Fibroblast of skin of right quadriceps (primary cell): ENCODE measurements around the gene TMEM120B.
"Not testable (repeated sequence)": the region's sequence is repeated elsewhere in the genome, so short reads cannot be mapped to it uniquely, and the experiment has no call there.

Experiments used
- DNase-seq: peaks from one replicate; pipeline ENCODE4 v3.0.0-alpha.2; 2013

The TMEM120B gene

GRCh38 chr12:121712461-121713256 lies at the start of gene TMEM120B:
Gene TMEM120B (plus strand): TSS chr12:121712752. CDS start chr12:121712896, 144 bp downstream.
- DNase-seq = peak; percentile 71

GRCh38 chr12:121663610-121663929 lies 49.0 kb upstream of the TMEM120B start:
- no peak for DNase-seq

- DNase-seq = not testable (repeated sequence)
Measured at GRCh38 chr12:121666829-121667228, 45.7 kb upstream of the TMEM120B start.

GRCh38 chr12:121668750-121669520 lies 43.6 kb upstream of the TMEM120B start:
- peak; percentile 34 for DNase-seq

GRCh38 chr12:121669521-121669900 lies 43.0 kb upstream of the TMEM120B start, which contains the start of gene MORN3:
Gene MORN3 (minus strand): TSS chr12:121669654. CDS start chr12:121669483, 171 bp downstream.
- DNase-seq = no peak

- DNase-seq = no peak
Measured at GRCh38 chr12:121673013-121673511, 39.5 kb upstream of the TMEM120B start.

- no peak for DNase-seq
Measured at GRCh38 chr12:121676190-121676589, 36.4 kb upstream of the TMEM120B start.

- no peak for DNase-seq
Measured at GRCh38 chr12:121678305-121678704, 34.2 kb upstream of the TMEM120B start.

DNA sequence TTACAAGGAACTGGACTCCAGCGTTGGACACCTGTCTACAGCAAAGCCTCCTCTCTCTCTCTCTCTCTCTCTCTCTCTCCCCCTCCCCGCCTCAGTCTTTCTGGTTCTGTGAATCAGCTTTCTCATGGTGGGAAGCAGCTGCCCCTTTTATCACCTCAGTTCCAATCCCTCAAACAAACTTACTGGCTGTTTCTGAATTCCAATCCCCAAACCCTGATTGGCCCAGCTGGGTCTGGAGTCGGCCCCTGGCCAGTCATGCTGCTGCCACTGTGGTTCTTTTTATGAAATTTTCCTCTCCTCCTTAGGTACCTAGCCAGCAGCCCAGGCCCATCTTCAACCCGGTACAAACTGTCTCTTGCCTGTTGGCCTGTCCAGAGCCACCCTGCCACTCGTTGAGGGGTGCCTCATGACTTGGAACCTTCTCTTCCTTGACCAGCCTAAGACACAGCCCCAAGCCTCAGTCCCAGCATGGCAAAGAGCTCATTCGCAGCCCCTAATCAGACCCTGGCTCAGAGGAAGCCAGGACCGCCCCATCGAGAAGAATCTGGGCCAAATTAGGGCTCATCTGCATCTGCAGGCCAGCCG lies 33.7 kb upstream of the TMEM120B start:
- DNase-seq = no peak

- not testable (repeated sequence) for DNase-seq
Measured at GRCh38 chr12:121679661-121680197, 32.8 kb upstream of the TMEM120B start.

- DNase-seq = no peak
Measured at GRCh38 chr12:121688966-121689365, 23.6 kb upstream of the TMEM120B start.

GRCh38 chr12:121689430-121689829 lies 23.1 kb upstream of the TMEM120B start:
- no peak for DNase-seq

DNA sequence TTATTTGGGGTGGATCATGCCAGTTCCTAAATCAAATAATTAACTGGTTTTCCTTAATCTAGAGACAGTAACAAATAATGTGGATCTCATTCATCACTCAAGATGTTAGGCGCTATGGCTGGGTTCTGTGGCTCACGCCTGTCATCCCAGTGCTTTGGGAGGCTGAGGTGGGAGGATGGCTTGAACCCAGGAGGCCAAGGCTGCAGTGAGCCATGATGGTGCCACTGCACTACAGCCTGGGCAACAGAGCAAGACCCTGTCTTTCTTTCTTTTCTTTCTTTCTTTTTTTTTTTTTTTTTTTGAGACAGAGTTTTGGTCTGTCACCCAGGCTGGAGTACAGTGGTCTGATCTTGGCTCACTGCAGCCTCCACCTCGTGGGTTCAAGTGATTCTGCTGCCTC lies 19.8 kb upstream of the TMEM120B start:
- not testable (repeated sequence) for DNase-seq

DNA sequence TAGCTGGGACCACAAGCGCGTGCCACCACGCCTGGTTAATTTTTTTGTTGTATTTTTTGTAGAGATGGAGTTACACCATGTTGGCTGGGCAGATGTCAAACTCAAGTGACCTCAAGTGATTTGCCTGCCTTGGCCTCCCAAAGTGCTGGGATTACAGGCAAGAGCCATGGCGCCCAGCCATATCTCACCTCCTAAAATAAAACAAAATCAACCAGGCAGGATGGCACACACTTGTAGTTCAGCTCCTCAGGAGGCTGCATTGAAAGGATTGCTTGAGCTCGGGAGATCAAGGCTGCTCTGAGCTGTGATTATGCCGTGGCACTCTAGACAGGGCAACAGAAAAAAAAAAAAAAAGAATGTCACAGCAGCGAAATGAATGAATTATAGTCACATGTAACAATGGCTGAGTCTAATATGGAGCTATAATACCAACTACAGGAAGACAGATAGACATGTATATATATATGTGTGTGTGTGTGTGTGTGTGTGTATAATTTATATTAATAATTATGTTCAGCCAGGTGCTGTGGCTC lies 19.3 kb upstream of the TMEM120B start:
- no peak for DNase-seq

GRCh38 chr12:121697093-121697698 lies 15.4 kb upstream of the TMEM120B start:
- peak; percentile 42 for DNase-seq

- DNase-seq = not testable (repeated sequence)
Measured at GRCh38 chr12:121697861-121698260, 14.7 kb upstream of the TMEM120B start.

DNA sequence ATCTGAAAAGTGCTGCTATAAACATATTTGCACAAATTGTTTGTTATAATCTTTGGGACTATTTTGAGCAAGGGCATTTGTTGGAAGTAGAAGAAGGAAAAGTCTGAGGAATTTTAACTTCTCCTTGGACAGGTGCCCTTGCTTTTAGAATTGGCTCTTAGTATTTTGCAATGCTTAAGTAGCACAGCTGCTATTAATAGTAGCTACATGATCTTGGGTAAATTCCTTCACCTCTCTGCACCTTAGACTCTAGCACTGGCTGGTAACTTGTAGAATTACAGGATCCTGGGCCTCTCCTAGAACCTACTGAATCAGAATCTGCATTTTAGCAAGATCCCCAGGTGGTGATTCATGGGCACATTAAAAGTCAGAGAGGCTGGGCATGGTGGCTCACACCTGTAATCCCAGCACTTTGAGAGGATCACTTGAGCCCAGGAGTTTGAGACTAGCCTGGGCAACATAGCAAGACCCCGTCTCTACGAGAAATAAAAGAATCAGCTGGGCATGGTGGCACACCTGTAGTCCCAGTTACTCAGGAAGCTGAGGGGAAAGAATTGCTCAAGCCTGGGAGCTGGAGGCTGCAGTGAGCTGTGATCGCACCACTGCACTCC lies 10.8 kb upstream of the TMEM120B start:
- DNase-seq = no peak

- no peak for DNase-seq
Measured at GRCh38 chr12:121702944-121703343, 9.6 kb upstream of the TMEM120B start.

GRCh38 chr12:121705514-121705913 lies 7.0 kb upstream of the TMEM120B start:
- no peak for DNase-seq

DNA sequence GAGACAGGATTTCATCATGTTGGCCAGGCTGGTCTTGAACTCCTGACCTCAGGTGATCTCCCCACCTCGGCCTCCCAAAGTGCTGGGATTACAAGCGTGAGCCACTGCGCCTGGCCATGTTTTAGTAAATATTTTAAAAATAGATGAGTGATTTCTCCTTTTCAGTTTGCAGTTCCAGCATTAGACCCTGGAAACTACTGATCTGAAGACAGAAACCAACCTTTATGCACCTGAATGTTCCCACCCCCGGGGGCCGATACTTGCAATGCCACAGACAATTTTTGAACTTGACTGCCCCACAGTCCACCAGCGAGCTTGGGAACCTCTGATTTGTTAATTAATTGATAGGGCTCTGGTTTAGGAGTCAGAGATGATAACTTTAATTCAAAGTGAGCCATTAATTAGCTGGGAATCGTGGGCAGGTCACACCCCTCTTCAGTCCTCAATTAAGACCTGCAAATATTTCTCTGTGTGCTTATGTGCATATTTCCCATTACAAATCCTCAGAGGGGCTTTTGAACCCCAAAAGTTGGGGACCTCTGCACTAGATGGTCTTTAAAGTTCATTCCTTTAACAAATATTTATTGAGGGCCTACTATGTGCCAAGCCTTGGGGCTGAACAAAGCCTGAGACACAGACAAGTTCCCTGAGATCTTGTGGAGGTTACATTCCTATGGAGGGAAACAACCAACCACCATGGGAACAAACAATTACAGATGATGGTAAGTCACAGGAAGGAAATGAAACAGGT lies 4.1 kb upstream of the TMEM120B start:
- no peak for DNase-seq

DNA sequence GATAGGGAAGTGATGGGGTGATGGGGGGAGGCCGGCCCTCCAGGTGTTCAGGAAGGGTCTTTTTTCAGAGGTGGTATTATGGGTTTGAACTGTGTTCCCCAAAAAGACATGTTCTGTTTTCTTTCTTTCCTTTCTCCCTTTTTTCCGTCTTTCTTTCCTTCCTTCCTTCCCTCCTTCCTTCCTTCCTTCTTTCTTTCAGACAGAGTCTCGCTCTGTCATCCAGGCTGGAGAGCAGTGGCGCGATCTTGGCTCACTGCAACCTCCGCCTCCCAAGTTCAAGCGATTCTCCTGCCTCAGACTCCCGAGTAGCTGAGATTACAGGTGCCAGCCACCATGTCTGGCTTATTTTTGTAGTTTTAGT lies 3.5 kb upstream of the TMEM120B start:
- DNase-seq = not testable (repeated sequence)
